Endometrium (tissue), 2 donors: ENCODE data around the gene PTS.

Source experiments
- FAIRE-seq: peaks from 2 replicates; lab custom pipeline; 2012; peaks lifted over from hg19 to GRCh38; lab: Jason Lieb, UNC
- donor health status: control.
- donor health status: control.

Gene PTS

GRCh38 chr11:112265659-112266409 is 39.6 kb downstream of the PTS start:
- FAIRE-seq, result no peak

DNA sequence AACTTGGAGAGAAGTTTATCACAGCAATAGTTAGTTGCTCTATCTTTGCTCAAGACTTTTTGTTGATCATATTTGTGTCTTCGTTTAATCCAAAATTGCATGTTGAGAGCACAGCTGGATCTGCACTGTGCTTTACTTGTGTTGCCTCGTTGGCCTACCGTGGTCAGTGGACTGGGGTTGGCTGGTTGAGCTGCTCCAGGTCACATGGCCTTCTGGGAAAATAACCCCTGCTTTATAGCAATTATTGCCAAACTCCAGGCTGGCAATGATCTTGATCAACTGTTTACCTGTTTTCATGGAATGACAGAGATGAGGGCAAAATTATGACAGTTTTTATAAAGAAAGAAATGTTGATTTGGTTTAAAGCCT is 40.2 kb downstream of the PTS start:
- FAIRE-seq, result no peak

DNA sequence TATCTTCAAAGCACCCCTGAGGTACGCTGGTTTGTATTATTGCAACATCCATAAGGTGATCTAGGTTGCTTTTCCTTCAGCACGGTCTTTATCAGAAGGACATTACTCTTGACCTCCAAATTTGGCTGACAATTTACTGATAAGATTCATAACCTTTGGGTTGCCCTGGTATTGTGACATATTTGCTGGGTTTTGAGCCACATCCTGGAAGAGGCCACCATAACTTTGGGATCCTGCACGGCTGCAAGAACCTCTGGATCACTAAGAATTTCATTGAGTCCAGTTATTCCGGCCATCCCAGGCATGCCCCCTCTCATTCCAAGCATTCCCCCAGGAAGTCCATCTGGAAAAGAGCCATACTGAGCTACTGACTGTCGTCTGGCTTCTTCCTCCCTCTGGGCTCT is 41.0 kb downstream of the PTS start:
- no peak for FAIRE-seq

GRCh38 chr11:112268406-112268805 is 42.2 kb downstream of the PTS start:
- no peak for FAIRE-seq

DNA sequence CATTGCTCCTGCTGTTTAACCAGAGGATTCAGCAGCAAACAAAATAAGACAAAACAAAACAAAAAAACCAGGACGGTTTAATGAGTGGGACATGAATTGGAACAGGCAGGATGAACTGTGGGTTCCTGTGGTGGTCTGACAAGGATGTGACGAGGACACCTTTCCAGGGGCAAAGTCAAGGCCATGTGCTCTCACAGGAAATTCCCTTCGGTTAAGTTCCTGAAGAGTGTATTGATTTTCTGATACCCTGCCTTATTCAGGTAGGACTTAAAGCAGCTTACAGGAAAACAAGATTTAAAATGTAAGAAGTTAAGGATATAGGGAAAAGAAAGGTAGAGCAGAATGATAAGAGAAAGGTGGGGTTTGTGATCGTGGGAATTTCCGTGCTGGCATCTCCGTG is 42.9 kb downstream of the PTS start:
- FAIRE-seq, result no peak

GRCh38 chr11:112270551-112271180 is 44.4 kb downstream of the PTS start:
- FAIRE-seq, result no peak

GRCh38 chr11:112271242-112271641 is 45.0 kb downstream of the PTS start:
- no peak for FAIRE-seq

- no peak for FAIRE-seq
Measured at GRCh38 chr11:112273066-112273465, 46.8 kb downstream of the PTS start.

DNA sequence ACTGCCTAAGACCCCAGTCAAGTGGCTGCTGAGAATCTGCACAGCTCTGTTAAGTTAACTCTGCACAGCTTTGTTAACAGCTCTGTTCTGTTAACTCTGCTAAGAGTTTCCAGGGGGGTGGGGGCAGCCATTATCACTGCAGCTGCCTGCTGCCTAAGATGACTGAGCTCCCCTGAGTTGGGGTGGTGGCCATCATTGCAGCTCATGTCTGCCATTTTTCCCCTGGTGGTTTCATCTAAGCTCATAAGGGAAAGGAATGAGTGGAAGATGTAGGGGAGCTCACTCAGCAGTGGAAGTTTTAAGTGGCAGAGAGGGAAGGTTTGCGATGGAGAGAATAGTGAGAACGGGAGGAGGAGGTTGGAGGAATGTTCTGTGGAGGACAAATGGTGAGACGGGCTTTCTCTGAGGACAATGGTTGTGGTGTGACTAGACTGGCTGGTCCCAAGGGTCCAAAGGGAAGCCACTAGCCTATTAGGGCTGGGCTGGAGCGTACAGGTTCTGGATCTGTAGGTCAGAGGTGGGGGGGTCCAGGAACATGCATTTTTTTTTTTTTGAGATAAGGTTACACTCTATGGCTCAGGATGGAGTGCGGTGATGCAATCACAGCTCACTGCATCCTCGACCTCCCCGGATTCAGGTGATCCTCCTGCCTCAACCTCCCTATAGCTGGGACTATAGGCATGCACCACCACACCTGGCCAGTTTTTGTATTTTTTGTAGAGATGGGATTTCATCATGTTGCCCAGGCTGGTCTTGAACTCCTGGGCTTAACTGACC is 48.0 kb downstream of the PTS start:
- no peak for FAIRE-seq

GRCh38 chr11:112277029-112277428 is 50.8 kb downstream of the PTS start:
- no peak for FAIRE-seq

DNA sequence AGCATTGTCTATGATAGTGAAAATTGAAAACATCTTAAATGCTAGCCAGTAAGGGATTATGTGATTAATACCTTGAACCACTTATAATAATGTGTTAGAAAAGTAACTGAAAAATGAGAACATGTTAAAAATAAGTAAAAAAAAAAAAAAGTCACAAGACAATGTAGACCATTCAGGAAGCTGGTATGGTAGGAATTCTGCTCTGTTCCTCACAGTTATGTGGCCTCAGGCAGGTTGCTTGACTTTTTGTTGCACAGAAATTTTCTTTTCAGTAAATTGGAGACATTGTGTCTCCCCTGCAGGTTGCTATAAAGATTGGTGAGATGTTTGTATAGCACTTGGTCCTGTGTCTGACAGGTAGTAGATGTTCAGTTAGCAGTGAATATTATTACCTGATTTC is 51.7 kb downstream of the PTS start:
- FAIRE-seq, result no peak

- no peak for FAIRE-seq
Measured at GRCh38 chr11:112278803-112279202, 52.6 kb downstream of the PTS start.

GRCh38 chr11:112279901-112280267 is 53.7 kb downstream of the PTS start:
- no peak for FAIRE-seq

- no peak for FAIRE-seq
Measured at GRCh38 chr11:112280268-112281126, 54.3 kb downstream of the PTS start.

- FAIRE-seq, result no peak
Measured at GRCh38 chr11:112281726-112282125, 55.5 kb downstream of the PTS start.
